Sigmoid colon (tissue), 7 donors: Measurements from ENCODE around the gene SEPTIN1. TPM values are rescaled to one million over a fixed set of nuclear protein-coding genes. Genes with fewer than 3 reads are reported as not detected.
"Not testable (repeated sequence)": the region's sequence is repeated elsewhere in the genome, so short reads cannot be mapped to it uniquely, and the experiment has no call there.

Source experiments
- DNase-seq: peaks from one replicate; pipeline ENCODE4 v3.0.0-alpha.2; 2019
- H3K27ac ChIP-seq, 4 donors: fragments of 200-600 bp; sonication (generic); one replicate each; pipeline ENCODE4 v1.5.1; 2016 to 2019; ENCODE audit warnings: mild to moderate bottlenecking in 1 of 4
- H3K27me3 ChIP-seq, 3 donors: fragments of 200-600 bp; sonication (generic); one replicate each; pipeline ENCODE4 v1.5.1; 2019; ENCODE audit warnings: mild to moderate bottlenecking in 1 of 3
- H3K36me3 ChIP-seq, 4 donors: fragments of 200-600 bp; sonication (generic); one replicate each; pipeline ENCODE4 v1.5.1; 2016 to 2019
- H3K4me1 ChIP-seq, 4 donors: fragments of 200-600 bp; sonication (generic); one replicate each; pipeline ENCODE4 v1.5.1; 2017 to 2019
- H3K4me3 ChIP-seq, 4 donors: fragments of 200-600 bp; sonication (generic); one replicate each; pipeline ENCODE4 v1.5.1; 2017 to 2019; ENCODE audit warnings: mild to moderate bottlenecking in 2 of 4, moderate library complexity in 1 of 4
- H3K9me3 ChIP-seq, 4 donors: fragments of 200-600 bp in 3 of 4; sonication (generic) in 3 of 4; one replicate each; pipeline versions ENCODE4 v1.5.1 to v1.6.1; 2013 to 2019
- CTCF ChIP-seq, 4 experiments: fragments of 450-650 bp in 3 of 4; fragments of 200-600 bp in 1 of 4; IDR thresholded peaks; one replicate each; pipeline ENCODE4 v1.5.1; 2016 to 2019; ENCODE audit warnings: antibody characterized with exemption in 4 of 4, mild to moderate bottlenecking in 3 of 4, moderate library complexity in 2 of 4
- EP300 ChIP-seq, 4 donors: sonication (generic); formaldehyde crosslinking; IDR thresholded peaks; one replicate each; pipeline ENCODE4 v1.6.1; 2017; ENCODE audit warnings: antibody characterized with exemption in 4 of 4
- POLR2A ChIP-seq, 2 donors: fragments of 450-650 bp; IDR thresholded peaks; one replicate each; pipeline ENCODE4 v1.6.1; 2016; ENCODE audit warnings: antibody characterized with exemption in 2 of 2, mild to moderate bottlenecking in 2 of 2, moderate library complexity in 2 of 2
- POLR2AphosphoS5 ChIP-seq, 4 donors: sonication (generic); formaldehyde crosslinking; IDR thresholded peaks; one replicate each; pipeline ENCODE4 v1.6.1; 2017; ENCODE audit warnings: antibody characterized with exemption in 4 of 4
- WGBS, 2 donors: extraction: QIAGEN DNeasy Blood & Tissue Kit; methylation state at CpG; one replicate each; pipeline ENCODE4 v1.1.7; 2013; 5-methylcytosine and 5-hydroxymethylcytosine counted together
- intact Hi-C: fragments of 100-400 bp; cut with DNase I; formaldehyde crosslinking; loops from one replicate; pipeline ENCODE4 v1.15.1; 2023
- polyA plus RNA-seq, 3 donors: library from polyadenylated mRNA; stranded (reverse); fragments of 200-250 nt; gene quantifications; one replicate each; pipeline ENCODE4 v1.2.3, GENCODE V29; 2013
- total RNA-seq, 4 donors: library from RNA; depleted of rRNA; stranded (reverse); fragments of >200 nt; gene quantifications; one replicate each; pipeline ENCODE4 v1.1.0, GENCODE V29; 2016
- donor health status: healthy with polysubstance abuse.
- donor health status: Bipolar disorder and iron deficiency.
- donor health status: healthy.

The SEPTIN1 gene
- total and polyA plus RNA-seq, 7 donors, result 0.82 to 46.6 (median 2.4) TPM

GRCh38 chr16:30346286-30346685 lies 36.1 kb downstream of the SEPTIN1 start:
- peaks cover 0 to 13% (median 7%) of the 10 kb centered on the region in 4 donors for H3K36me3 ChIP-seq
- intact Hi-C loops, result no loop called here
- TF ChIP-seq EP300 (IDR thresholded peaks at IDR 0.05) (no peak), POLR2AphosphoS5 (IDR thresholded peaks at IDR 0.05) (no peak), CTCF (IDR thresholded peaks at IDR 0.05) (no peak), POLR2A (IDR thresholded peaks at IDR 0.05) (no peak)
- no peak for DNase-seq
- H3K4me3 ChIP-seq, result no peak overlapping the region
- no peaks in the 10 kb centered on the region for H3K9me3 ChIP-seq
- WGBS, 2 donors, result 96 to 97% methylated on average over 3 of the region's 3 CpGs
- no peak overlapping the region for H3K27ac ChIP-seq
- no peaks in the 10 kb centered on the region for H3K27me3 ChIP-seq
- peaks cover 0 to 5% (median 2%) of the 10 kb centered on the region in 4 donors for H3K4me1 ChIP-seq

GRCh38 chr16:30343491-30343820 lies 38.9 kb downstream of the SEPTIN1 start:
- 91 to 97% methylated on average over 11 of the region's 11 CpGs for whole genome bisulfite sequencing, 2 donors
- H3K4me1 ChIP-seq, H3K36me3 ChIP-seq, H3K27ac ChIP-seq, DNase-seq, H3K4me3 ChIP-seq, intact Hi-C loops, H3K9me3 ChIP-seq, H3K27me3 ChIP-seq: not testable (repeated sequence)

GRCh38 chr16:30342751-30343490 lies 39.4 kb downstream of the SEPTIN1 start:
- no peaks in the 10 kb centered on the region for H3K9me3 ChIP-seq
- no peak overlapping the region for H3K27ac ChIP-seq
- H3K27me3 ChIP-seq, result no peaks in the 10 kb centered on the region
- intact Hi-C loops, result no loop called here
- 95% methylated on average over 32 of the region's 32 CpGs for WGBS, 2 donors
- no peaks in the 10 kb centered on the region for H3K36me3 ChIP-seq
- DNase-seq, result no peak
- no peak overlapping the region for H3K4me3 ChIP-seq
- no peak for TF ChIP-seq POLR2A (IDR thresholded peaks at IDR 0.05)
- no peak for TF ChIP-seq CTCF (IDR thresholded peaks at IDR 0.05)
- no peak for TF ChIP-seq EP300 (IDR thresholded peaks at IDR 0.05)
- TF ChIP-seq POLR2AphosphoS5 (IDR thresholded peaks at IDR 0.05), result no peak
- no peaks in the 10 kb centered on the region for H3K4me1 ChIP-seq

GRCh38 chr16:30341971-30342370 lies 40.4 kb downstream of the SEPTIN1 start:
- DNase-seq, H3K36me3 ChIP-seq, H3K4me3 ChIP-seq, H3K4me1 ChIP-seq, H3K27me3 ChIP-seq, intact Hi-C loops, H3K9me3 ChIP-seq, H3K27ac ChIP-seq: not testable (repeated sequence)
- 94 to 95% methylated on average over 8 of the region's 8 CpGs for WGBS, 2 donors

GRCh38 chr16:30340621-30341020 lies 41.7 kb downstream of the SEPTIN1 start:
- Histone ChIP-seq H3K27ac (no peak overlapping the region), H3K4me3 (no peak overlapping the region), H3K9me3 (no peaks in the 10 kb centered on the region), H3K36me3 (no peaks in the 10 kb centered on the region), H3K4me1 (peaks cover 0 to 5% (median 5%) of the 10 kb centered on the region in 4 donors), H3K27me3 (no peaks in the 10 kb centered on the region)
- intact Hi-C loops, result no loop called here
- no peak for DNase-seq
- WGBS, 2 donors, result 74 to 94% methylated on average over 13 of the region's 13 CpGs
- TF ChIP-seq EP300 (IDR thresholded peaks at IDR 0.05) (no peak), POLR2A (IDR thresholded peaks at IDR 0.05) (no peak), POLR2AphosphoS5 (IDR thresholded peaks at IDR 0.05) (no peak), CTCF (IDR thresholded peaks at IDR 0.05) (no peak)

- not testable (repeated sequence) for H3K9me3 ChIP-seq, H3K27ac ChIP-seq, H3K4me1 ChIP-seq, H3K4me3 ChIP-seq, H3K36me3 ChIP-seq, H3K27me3 ChIP-seq, DNase-seq
- WGBS, 2 donors, result 90 to 95% methylated on average over 5 of the region's 5 CpGs
- intact Hi-C loops, result loop anchor here (5.0 kb wide), 1 partner anchor 69 kb away; the partner anchor contains the start of gene ZNF771
Observed at GRCh38 chr16:30338715-30339114, 43.6 kb downstream of the SEPTIN1 start.

GRCh38 chr16:30337964-30338357 lies 44.4 kb downstream of the SEPTIN1 start:
- intact Hi-C loops, result loop anchor here (5.0 kb wide), 1 partner anchor 69 kb away; the partner anchor contains the start of gene ZNF771

More at GRCh38 chr16:30337964-30338357, 44.4 kb downstream of the SEPTIN1 start:
- not testable (repeated sequence) for H3K27ac ChIP-seq, H3K4me3 ChIP-seq, DNase-seq, H3K36me3 ChIP-seq, H3K27me3 ChIP-seq, H3K4me1 ChIP-seq, H3K9me3 ChIP-seq
- WGBS, 2 donors, result 95 to 96% methylated on average over 10 of the region's 10 CpGs
